ENCODE data around the gene SERPINC1. TPM values are rescaled to one million over a fixed set of nuclear protein-coding genes. Genes with fewer than 3 reads are reported as not detected.

The SERPINC1 gene
- total and polyA plus RNA-seq, 9 of the 15 experiments (the other 6 are each of a cell fraction or from before 2014, with no cell fraction given), result 0.07 to 1.2 (median 0.50) TPM

DNA sequence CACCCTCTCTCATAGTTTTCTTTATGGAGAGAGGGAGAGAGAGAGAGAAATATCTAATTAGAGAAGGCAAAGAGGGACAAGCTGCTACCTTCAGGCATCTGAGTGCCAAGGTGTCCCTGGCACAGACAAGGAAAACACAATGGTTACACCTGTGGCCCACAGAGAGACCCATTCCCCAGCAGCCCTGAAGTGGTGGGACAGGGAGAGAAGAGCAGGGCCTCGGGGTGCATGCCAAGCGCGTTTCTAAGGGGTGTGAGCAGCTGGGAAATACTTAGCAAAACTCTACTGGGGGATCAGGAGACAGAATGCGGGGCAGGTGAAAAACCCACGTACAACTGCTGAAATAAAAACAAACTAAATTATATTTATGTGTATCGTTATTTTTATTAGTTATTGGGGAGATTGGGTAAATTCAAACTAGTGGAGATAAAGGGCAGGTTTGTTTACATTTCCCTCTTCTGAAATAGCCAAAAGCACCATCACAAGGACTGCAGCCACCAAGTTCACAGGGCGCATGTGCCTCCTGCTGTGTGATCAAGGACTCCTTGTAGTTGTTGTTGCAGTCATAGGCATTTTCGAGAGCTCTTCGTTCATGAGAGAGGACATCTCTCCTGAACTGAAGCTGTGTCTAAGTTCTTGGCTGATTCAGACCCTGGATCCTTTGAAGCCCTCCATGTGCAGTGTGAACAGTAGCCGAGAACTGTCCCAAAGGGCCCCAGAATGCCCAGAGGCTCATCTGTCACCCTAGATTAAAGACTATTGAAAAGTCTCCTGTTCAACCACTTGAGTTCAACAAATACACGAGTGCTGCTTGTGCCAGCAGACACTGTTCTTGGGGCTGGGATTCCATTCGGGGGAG, 737 bp upstream of the SERPINC1 start:
- 56% methylated on average over 12 of the region's 12 CpGs for WGBS (ENCODE audit: insufficient coverage, low coverage, missing lambda C conversion rate)
- no peak for FAIRE-seq

DNA sequence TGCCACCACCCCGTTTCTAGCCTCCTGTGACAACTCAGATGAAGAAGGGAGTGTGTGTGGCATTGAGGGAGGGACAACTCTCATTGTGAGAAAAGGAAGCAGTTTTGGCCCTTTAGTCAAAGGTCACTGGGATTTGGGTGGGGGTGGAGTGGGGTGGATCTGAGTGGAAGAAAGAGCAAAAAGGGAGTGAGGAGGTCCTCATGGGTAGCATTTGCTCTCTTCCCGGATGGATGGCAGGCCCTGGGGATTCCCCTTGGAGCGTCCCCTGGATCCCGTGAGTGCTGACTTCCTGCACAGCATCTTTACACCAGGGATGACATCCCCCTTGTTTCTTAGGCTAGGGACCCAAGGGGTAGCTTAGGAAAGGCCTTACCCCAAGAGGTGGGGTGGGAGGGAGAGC, 460 bp downstream of the SERPINC1 start:
- TF ChIP-seq TAF15 (IDR thresholded peaks at IDR 0.05; ENCODE audit: low read depth, low read length) (no peak), CTBP1 (IDR thresholded peaks at IDR 0.05; ENCODE audit: borderline replicate concordance) (0 out of 2 replicates have a peak, but pooled peaks have one; percentile 32)
- DNase-seq (ENCODE audit: extremely low read depth in 1 of 4, low spot score in 3 of 4) (no peak), ATAC-seq (no peak; the same call in 2 of the 3 replicates), FAIRE-seq (no peak)
- no peaks in the 10 kb centered on the region for H3K9me3 ChIP-seq (replicated peaks; ENCODE audit: control insufficient read depth, insufficient read depth, low read depth, low read length)
- H3K4me3 ChIP-seq, result no peak overlapping the region
- H2AFZ ChIP-seq (ENCODE audit: low read depth, low read length), result peak overlapping the region; percentile 23
- no peak overlapping the region for H3K27ac ChIP-seq (ENCODE audit: extremely low read depth, low read depth, low read length)
- peaks cover 4 to 20% of the 10 kb centered on the region in 2 experiments; a peak in 4 of 5 replicates for H3K4me1 ChIP-seq (replicated peaks in 1 of 2; ENCODE audit: control insufficient read depth in 2 of 2, insufficient read depth in 2 of 2, low read length in 2 of 2)
- no peaks in the 10 kb centered on the region for H3K36me3 ChIP-seq (ENCODE audit: control insufficient read depth, insufficient read depth, low read length)
- no peaks in the 10 kb centered on the region for H3K9me1 ChIP-seq (ENCODE audit: control insufficient read depth, insufficient read depth, low read length)
- 0 out of 4 replicates have a peak overlapping the region, but pooled peaks of 1 of the 2 experiments have one; percentile 12 for H3K9ac ChIP-seq (ENCODE audit: insufficient read depth in 1 of 2, low read depth in 2 of 2, low read length in 2 of 2)
- ChIA-PET POLR2A (interaction anchor here (0.7 to 4.0 kb wide), 4 partner anchors 28 to 225 kb away, joined by 3 to 16 read pairs (median 4); partner anchors contain the start of genes GAS5 and ZBTB37), CTCF (ENCODE audit: low intra/inter-chr PET ratio) (no interaction called here)
- H3K27me3 ChIP-seq (ENCODE audit: control insufficient read depth in 2 of 2, insufficient read depth in 2 of 2, low read length in 2 of 2), result no peaks in the 10 kb centered on the region
- in situ Hi-C loops (cut with MboI) (no loop called here), intact Hi-C loops (cut with micrococcal nuclease) (no loop called here)
- no peaks in the 10 kb centered on the region for H3K79me2 ChIP-seq (ENCODE audit: control insufficient read depth, insufficient read depth, low read length)
- no TSS peak for BruUV-seq (replicated peaks)
- 50% methylated on average over 4 of the region's 4 CpGs for WGBS (ENCODE audit: insufficient coverage, low coverage, missing lambda C conversion rate)
- no peaks in the 10 kb centered on the region for H4K20me1 ChIP-seq (replicated peaks; ENCODE audit: control insufficient read depth, insufficient read depth, low read length)
- no peak overlapping the region; the same call in 1 of the 2 replicates for H3K4me2 ChIP-seq (ENCODE audit: insufficient read depth, low read length)

More for the DNA sequence above, 737 bp upstream of the SERPINC1 start:
- no peak overlapping the region for H3K27ac ChIP-seq (ENCODE audit: extremely low read depth, low read depth, low read length)
- no peak for DNase-seq (ENCODE audit: extremely low read depth in 1 of 4, low spot score in 3 of 4)
- peaks cover 0 to 5% of the 10 kb centered on the region in 2 experiments; a peak in 1 of 5 replicates for H3K27me3 ChIP-seq (ENCODE audit: control insufficient read depth in 2 of 2, insufficient read depth in 2 of 2, low read length in 2 of 2)
- H3K9me3 ChIP-seq (replicated peaks; ENCODE audit: control insufficient read depth, insufficient read depth, low read depth, low read length), result no peaks in the 10 kb centered on the region
- peak overlapping the region in 1 of 2 experiments; percentile 8; a peak in 1 of 4 replicates for H3K9ac ChIP-seq (ENCODE audit: insufficient read depth in 1 of 2, low read depth in 2 of 2, low read length in 2 of 2)
- no peaks in the 10 kb centered on the region for H3K36me3 ChIP-seq (ENCODE audit: control insufficient read depth, insufficient read depth, low read length)
- ChIA-PET CTCF (ENCODE audit: low intra/inter-chr PET ratio) (interaction anchor here (0.6 kb wide), 1 partner anchor 160 kb away, joined by 3 read pairs; no protein-coding TSS in a partner anchor), POLR2A (interaction anchor here (0.7 to 4.0 kb wide), 4 partner anchors 29 to 368 kb away, joined by 3 to 16 read pairs (median 4); partner anchors contain the start of genes GAS5 and ZBTB37)
- H3K9me1 ChIP-seq (ENCODE audit: control insufficient read depth, insufficient read depth, low read length), result no peaks in the 10 kb centered on the region
- BruUV-seq (replicated peaks), result no TSS peak
- no peak overlapping the region for H3K4me3 ChIP-seq
- intact Hi-C loops (cut with micrococcal nuclease), result no loop called here
- no peak overlapping the region for H3K4me2 ChIP-seq (ENCODE audit: insufficient read depth, low read length)
- no peak for TF ChIP-seq GABPA (tag; conservative IDR thresholded peaks at IDR 0.05; ENCODE audit: low read depth)
- TF ChIP-seq U2AF2 (optimal IDR thresholded peaks at IDR 0.05; ENCODE audit: low read depth, low read length), result no peak
- TF ChIP-seq FOXJ2 (tag; IDR thresholded peaks at IDR 0.05), result no peak
- no peak for TF ChIP-seq ZNF551 (CRISPR knock-in tag; IDR thresholded peaks at IDR 0.05)
- no peak for TF ChIP-seq ZBTB1 (CRISPR knock-in tag; IDR thresholded peaks at IDR 0.05; ENCODE audit: borderline replicate concordance, low read depth)
- no peaks in the 10 kb centered on the region for H3K79me2 ChIP-seq (ENCODE audit: control insufficient read depth, insufficient read depth, low read length)
- no peak for ATAC-seq
- H2AFZ ChIP-seq (ENCODE audit: low read depth, low read length), result peak overlapping the region; percentile 23; the same call in 1 of the 2 replicates
- H3K4me1 ChIP-seq (replicated peaks in 1 of 2; ENCODE audit: control insufficient read depth in 2 of 2, insufficient read depth in 2 of 2, low read length in 2 of 2), result peaks cover 4 to 16% of the 10 kb centered on the region in 2 experiments; a peak in 4 of 5 replicates
- H4K20me1 ChIP-seq (replicated peaks; ENCODE audit: control insufficient read depth, insufficient read depth, low read length), result no peaks in the 10 kb centered on the region
- in situ Hi-C loops (cut with MboI), result no loop called here

Measured in K562 (cell line).